NOMO-1 (cell line): Measurements from ENCODE around the gene IDI2.
A peak's percentile ranks its signal among the peaks of the same experiment; 100 is the strongest.
"Not testable (repeated sequence)": the region's sequence is repeated elsewhere in the genome, so short reads cannot be mapped to it uniquely, and the experiment has no call there.

ENCODE experiments used
- DNase-seq, 2 experiments: peaks; one replicate each; lab custom pipeline; 2025; ENCODE audit not compliant: unreplicated experiment in 2 of 2; lab: John Stamatoyannopoulos, UW

The IDI2 gene

DNA sequence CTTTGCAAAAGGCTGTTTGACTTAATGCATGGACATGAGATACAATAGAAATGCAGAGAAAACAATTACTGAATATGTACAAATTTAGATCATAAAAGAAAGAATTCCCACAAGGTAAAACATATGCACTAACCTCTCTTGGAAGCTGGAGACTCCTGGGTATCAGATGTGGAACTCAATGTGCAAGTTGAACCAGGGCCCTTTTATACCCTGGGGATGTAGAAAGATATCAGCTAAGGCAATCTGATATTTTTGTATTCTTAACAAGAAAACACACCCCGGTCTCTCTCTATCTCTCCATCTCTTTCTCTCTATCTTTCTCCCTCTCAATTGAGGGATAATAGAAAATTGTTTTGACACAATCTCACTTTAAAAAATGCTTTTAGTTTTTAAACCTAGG is at the start of gene IDI2:
IDI2 (minus strand) TSS at position 177 of the 400 bp plus-strand sequence. CDS start 1,136 bp downstream, outside the sequence.
- DNase-seq = no peak

DNA sequence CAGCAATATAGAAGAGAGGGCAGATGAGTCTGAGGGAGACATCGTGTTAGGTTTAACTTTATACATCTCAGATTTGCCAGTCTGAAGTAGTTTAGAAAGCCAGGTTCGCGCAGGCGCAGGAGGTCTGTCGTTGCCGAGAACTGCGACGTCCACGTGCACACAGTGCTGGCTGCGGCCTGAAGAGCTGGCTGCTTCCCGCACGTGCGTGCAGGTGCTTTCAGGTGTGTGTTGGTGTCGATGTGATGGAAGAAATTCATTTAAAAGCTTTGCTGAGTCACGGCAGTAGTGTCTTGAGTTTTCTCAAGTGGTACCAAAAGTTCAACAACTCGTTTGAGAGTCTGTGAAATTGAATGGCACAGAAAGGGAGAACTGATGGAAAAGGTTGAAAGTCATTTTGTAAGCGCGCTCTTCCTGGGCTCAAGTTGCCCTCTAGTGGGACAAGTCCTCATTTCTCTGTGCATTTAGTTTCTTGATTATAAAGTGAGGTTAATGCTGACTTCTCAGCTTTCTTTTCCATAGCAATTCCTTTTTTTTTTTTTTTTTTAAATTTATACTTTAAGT is 49.2 kb upstream of the IDI2 start:
- peak in 1 of 2 experiments; percentile 6 for DNase-seq

DNA sequence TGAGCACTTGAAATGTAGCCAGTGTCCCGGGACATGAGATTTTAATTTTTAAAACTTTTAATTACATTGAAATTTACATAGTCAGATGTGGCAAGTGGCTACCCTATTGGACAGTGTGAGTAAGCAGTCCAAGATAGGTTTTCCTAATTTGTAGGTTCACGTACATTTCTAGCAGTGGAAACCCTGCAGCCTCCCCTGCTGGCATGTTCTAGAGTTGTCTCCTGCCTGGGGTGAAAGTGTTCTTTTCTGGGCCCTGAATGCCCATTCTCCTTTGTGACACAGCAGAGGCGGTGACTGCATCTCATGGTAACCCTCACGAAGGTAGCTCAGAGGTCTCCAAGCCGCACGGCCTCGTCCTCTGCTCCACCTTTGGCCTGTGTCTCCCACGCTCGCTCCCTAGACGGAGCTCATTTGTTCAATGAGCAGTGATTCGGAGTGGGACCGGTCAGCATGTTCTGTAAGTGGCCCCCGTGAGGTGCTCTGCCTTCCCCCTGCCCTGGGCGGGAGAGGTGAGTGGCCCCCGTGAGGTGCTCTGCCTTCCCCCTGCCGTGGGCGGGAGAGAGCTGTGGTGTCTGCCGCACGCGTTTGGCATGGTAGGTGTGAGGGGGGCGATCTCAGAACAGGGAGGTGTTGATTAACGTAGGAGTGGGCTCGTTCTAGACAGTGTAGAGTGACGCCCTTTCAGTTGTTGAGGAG is 48.5 kb upstream of the IDI2 start:
- no peak for DNase-seq

DNA sequence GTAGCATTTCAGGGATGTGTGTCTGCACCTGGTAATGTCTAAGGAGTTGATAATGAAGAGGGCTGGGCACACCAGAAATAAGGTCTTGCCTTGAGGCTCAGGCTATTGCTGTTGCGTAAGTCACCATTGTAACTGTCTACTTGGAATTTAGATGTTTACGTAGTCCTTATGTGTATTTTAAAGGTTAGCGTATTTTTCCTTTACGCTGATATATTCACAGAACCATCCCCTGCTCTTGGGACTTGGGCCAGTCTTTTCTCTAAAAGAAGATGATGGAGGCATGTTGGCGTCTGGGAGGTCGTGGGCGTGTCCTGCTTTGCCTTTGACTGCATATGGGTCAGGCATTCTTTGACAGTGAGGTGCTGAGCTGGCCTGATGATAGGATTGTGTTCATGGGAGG is 45.3 kb upstream of the IDI2 start:
- no peak for DNase-seq

DNA sequence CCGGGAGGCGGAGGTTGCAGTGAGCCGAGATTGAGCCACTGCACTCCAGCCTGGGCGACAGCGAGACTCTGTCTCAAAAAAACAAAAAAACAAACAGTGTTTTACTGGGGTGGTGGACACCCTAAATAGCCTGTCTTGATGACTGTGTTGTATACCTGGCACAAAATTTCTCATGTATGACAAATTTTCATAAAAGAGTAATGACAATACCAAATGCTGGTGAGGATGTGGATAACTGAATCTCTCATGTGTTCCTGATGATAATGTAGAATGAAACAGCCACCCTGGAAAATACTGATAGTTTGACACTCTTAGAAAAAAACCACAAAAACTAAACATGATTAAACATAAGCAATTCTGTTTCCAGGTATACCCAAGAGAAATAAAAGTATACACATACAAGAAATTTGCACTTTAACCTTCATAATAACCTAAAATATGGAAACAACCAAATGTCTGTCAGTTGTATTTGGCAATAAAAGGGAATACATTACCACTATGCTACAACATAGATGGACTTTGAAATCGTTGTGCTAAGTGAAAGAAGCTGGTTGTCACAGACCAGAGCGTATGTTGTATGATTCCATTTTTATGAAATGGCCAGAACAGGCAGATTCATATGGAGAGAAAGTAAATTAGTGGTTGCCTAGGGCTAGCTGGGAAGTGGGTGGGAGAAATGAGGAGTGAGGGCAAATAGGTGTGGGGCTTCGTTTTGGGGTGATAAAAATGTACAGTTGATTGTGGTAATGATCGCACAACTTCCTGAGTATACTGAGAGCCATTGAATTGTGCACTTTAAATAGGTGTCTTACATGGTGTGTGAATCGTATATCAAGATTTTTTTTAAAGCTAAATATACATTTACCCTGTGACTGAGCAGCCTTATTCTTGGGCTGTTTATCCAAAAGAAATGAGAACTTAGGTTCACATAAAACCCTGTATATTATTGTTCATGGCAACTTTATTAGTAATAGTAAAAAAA is 43.0 kb upstream of the IDI2 start:
- DNase-seq = no peak

DNA sequence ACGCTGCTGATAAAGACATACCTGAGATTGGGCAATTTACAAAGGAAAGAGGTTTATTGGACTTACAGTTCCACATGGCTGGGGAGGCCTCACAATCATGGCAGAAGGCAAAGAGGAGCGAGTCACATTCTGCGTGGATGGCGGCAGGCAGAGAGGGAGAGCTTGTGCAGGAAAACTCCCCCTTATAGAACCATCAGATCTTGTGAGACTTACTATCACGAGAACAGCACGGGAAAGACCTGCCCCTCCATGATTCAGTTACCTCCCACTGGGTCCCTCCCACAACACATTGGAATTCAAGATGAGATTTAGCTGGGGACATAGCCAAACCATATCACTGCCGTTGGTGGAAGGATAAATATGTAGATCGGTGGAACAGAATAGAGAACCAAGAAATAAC is 41.1 kb upstream of the IDI2 start:
- not testable (repeated sequence) for DNase-seq

DNA sequence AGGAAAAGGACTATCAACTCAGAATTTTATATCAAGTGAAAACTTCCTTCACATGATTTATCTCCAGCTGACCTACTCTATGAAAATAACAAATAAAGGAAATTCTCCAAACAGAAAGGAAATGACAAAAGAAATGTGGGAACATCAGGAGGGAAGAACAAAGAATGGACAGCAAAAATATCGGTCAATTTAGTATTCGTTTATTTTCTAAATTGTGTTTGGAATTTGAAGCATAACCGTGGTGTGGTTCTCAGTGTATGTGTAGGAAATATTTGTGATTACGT is 39.2 kb upstream of the IDI2 start:
- DNase-seq = no peak

DNA sequence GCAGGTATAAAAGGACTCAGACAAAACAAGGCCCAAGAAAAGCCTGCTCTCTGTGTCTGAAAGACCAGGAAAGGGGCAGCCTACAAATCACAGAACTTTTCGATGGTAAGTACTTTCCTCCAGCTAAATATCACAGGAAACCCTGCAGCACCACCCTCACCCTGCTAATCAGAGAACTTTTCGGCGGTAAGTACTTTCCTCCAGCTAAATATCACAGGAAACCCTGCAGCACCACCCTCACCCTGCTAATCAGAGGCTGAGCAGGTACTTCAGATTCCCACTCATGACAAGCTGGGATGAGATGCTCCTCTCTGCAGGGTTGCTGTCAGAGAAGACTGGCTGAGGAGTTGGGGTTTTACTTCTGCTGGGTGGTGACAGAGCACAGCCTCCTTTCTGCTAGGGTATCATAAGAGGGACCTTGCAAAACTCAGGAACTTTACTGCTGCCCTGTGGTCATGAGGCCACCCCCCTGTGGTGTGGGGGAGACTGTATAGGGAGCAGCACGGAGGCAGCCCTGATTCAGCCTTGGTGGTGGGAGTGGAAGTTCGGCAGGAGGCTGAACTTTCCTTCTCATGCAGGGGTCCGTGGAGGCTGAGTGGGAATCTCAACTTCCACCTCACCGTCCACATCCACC is 37.7 kb upstream of the IDI2 start:
- no peak for DNase-seq

DNA sequence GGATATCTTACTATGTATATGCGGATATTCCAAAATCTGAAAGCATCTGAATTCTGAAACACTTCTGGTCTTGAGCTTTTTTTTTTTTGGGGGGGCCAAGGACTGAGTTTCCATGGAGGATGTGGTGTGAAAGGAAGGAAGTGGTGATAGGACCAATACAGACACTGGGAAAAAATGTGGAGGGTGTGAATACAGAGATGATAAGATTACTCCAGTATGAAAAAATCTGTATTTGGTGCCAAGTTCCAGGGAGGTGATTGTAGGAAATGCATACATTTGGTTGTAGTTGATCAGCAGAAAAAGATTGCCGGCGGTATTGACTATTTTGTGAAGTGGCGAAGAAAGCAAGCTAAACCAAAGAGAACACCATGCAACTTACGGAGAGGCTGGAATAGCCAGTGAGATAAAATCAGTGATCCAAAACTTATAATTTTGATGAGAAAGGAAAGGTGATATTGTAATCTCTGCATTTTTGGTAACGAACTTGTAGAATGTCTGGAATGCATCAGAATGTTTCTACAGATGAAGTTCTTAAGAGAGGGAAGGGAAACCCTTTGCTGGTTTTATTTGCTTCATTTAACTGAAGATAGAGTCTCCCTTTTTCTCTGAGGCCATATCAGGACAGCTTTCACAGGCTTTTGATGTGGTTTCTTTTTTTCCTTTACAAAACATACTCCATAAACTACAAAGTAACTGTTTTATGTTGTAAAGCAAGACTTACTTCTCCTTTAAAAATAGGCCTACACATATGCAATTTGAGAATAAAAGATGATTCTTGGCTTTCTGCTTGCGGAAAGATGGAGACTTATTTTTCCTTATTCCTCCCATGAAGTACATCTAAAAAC is 36.5 kb upstream of the IDI2 start:
- no peak for DNase-seq

DNA sequence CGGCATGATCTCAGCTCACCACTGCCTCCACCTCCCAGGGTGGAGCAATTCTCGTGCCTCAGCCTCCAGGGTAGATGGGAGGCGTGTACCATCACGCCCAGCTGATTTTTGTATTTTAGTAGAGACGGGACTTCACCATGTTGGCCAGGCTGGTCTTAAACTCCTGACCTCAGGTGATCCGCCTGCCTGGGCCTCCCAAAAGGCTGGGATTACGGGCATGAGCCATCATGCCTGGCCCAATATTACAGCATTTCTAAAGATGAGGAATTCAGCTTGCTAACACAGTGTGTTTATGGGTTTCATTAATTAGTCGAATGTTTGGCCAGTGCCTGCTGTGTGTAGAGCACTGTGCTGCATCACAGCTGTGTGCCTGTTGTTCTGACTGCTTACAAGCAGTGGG is 34.2 kb upstream of the IDI2 start:
- DNase-seq = no peak

DNA sequence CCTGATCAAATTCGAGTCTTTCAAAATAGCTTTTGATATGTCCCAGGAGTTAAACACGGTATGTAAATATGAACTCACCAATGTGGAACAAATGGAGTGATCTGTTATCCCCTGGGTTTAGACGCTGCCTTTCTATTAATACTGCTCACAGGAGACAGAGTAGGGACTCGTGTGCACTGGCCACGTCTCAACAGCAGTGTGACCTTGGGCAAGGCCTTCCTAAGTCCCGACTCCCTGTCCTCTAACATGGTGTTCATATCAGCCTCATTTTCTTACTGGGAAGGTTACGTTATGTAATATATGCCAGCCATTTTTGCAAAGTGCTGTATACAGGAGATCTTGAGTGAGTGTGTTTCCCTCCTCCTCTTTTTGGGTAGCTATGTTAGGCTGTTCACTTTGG is 32.4 kb upstream of the IDI2 start:
- DNase-seq = no peak

DNA sequence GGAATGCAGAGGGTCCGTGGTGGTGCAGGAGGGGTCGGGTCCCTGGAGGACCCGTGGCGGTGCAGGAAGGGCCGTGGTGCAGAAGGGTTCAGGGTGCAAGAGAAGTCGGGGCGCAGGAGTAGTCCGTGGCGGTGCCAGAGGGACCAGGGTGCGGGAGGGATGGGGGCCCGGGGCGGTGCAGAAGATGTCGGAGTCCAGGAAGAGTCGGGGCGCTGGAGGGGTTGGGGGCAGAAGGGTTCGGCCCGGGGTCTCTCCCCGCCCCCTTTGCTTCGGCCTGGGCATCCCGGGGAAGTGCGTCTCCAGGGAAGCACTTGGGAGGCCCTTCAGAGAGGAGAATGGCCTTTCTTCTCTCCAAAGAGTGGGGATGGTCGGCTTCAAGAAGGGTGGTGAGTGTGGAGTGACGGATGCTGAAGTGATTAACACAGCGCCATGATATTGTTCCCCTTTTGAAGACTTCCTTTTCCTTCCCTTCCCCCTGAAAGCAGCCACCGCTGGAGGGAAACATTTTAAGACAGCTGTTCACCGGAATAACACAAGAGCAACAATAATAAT is 31.5 kb upstream of the IDI2 start:
- DNase-seq = peak; percentile 35 to 86

DNA sequence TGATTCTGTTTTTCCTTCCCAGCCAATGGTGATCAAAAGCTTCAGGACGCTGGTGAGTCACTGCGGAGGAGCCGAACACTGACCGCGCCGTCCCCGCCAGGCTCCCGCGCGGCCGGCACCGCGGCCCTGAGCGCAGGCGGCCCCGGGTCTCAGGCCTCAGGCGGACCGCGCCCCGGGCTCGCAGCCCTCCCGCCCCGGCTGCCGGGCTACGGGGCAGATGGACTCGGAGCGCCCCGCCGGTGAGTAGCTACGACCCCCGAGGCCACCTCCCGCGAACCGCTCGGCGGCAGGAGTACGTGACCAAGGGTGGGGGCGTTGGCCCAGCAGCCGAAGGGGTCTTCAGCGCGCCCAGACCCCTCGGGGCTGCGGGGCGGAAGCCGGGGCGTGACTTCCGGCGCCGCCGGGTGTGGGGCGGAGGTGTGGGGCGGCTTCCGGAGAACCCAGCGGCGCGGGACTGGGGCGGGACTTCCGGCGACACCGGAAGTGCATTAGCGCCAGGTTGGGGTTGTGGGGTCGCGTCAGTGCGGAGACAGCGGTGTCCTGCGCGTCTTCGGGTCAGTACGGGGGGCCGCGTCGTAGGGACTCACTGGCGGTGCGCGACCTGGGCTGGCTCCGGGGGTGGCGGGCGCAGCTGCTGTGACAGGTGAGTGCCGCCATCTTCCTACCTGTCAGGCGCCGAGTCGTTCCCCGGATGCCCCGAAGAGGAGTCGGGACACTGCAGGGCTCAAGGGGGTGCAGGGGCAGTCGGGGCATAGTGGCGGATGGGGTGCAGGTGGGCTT is 30.9 kb upstream of the IDI2 start, which contains the start of gene WDR37:
WDR37 (plus strand) TSS at position 60 of the 780 bp plus-strand sequence. CDS start 15,771 bp downstream, outside the sequence.
- peak; percentile 62 to 82 for DNase-seq

DNA sequence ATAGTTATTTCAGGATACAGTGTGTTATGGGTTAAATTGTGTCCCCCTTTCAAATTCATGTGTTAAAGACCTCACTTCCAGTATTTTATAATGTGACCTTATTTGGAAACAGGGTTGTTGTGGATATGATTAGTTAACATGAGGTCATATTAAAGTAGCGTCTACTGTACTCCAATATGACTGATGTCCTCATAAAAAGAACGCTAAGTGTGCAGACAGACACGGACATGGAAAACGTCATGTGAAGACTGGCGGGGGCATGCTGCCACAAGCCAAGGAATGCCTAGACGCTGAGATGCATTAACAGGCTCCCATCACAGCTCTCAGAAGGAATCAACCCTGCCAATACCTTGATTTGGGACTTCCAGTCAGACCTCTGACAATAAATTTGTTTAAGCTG is 29.0 kb upstream of the IDI2 start:
- DNase-seq = no peak

DNA sequence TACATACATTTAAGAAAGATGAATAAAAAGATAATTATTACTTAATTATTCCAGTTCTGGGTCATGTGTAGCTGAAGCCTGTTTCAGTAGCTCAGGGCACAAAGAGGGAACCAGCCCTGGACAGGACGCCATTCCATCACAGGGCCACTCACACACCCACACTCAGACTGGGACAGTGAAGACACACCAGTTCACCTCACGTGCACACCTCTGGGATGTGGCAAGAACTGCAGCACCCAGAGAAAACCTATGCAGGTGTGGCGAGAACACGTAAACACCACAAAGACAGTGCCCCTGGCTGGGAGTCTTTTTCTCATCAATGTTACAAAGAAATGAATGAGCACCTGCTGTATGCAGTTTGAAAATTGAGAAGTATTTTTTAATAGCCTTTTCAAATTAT is 24.9 kb upstream of the IDI2 start:
- DNase-seq = peak in 1 of 2 experiments; percentile 5

DNA sequence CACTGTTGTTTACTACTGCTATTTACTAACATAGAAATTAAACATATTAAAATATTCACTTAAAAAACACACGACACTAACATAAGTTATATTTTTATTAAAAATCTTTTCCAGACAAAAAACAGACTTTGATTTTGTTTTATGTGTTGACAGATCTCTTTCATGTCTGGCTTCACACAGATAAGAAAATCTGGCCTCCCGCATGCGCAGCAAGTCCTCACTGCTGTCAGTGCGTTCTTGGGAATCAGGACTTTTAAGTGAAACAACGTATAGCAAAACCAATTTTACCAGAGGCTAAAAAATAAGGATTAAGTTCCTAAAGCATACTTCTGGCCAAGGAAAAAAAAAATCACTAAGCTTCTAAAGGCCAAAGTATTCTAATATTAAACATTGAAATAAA is 24.5 kb upstream of the IDI2 start:
- DNase-seq = peak in 1 of 2 experiments; percentile 20

DNA sequence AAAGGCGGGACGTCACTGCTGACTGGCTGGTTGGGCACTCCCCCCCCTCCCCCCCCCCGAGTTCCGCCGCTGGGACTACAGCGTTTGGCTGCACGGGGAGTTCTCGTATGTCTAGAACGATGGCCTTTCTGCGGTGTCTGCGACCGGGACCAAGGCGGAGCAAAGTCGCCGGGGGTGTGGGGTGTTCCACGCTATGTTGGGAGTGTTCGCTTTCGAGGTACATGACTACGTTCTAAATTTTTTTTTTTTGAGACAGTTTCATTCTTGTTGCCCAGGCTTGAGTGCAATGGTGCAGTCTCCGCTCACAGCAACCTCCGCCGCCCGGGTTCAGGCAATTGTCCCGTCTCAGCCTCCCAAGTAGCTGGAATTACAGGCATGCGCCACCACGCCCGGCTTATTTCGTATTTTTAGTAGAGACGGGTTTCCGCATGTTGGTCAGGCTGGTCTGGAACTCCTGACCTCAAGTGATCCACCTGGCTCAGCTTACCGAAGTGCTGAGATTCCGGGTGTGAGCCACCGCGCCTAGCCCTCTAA is 23.8 kb upstream of the IDI2 start:
- DNase-seq = no peak

DNA sequence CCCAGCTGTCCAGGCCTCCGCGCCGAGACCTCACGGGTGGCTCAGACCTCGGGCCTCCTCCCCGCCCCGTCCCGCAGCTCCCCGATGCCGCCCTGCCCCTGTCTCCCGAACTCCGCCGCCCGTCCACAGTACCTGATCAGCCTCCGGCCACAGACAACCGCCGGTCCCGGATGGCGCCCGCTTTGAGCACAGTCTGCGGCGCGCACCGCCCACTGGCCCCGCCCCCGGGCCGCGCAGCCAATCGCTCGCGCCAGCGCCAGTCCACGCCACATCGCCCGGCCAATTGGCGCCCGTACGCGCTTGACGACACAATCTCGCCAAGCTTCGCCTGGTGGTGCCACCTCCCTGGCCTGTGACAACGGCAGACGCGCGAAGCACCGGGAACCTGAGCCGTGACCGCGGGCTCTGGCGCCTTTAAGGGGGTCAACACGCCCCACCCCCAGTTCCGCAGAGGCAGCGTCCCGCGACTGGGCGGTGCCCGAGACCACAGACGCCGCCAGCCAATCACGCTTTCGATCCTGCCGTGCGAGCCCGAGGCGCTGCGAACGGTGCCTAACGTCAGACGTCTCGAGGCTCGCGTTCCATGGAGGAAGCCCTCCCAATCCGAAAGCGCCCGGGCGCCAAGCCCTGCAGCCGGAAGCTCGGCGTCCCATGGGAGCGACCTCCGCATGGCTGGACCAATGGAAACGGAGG is 23.2 kb upstream of the IDI2 start, which contains the start of gene IDI1:
IDI1 (minus strand) TSS at position 388 of the 693 bp plus-strand sequence; CDS start at position 272, 116 bp downstream.
- DNase-seq = peak; percentile 99 to 100
